SK-N-SH treated with all-trans-retinoic acid at 6 μM for 48 hours (cell line): ENCODE measurements around the gene FGF5.

Source experiments
- ATAC-seq: fragments of 200-7000 bp; cut with Tn5 transposase; 3 replicates; pipeline ENCODE4 v1.9.1; 2020; ENCODE audit warnings: mild to moderate bottlenecking, moderate library complexity
- ARNTL ChIP-seq: fragments of 450-650 bp; formaldehyde crosslinking; IDR thresholded peaks from 2 replicates; pipeline ENCODE4 v1.5.0; 2020; ENCODE audit warnings: low read depth, mild to moderate bottlenecking, moderate library complexity, borderline replicate concordance
- BACH2 ChIP-seq: fragments of 250-450 bp; sonication (Bioruptor Pico); IDR thresholded peaks from 2 replicates; pipeline ENCODE4 v1.9.0; 2021; ENCODE audit warnings: mild to moderate bottlenecking, borderline replicate concordance
- CSDC2 ChIP-seq: fragments of 250-450 bp; sonication (Bioruptor Pico); IDR thresholded peaks from 2 replicates; pipeline ENCODE4 v1.5.0; 2020; ENCODE audit warnings: mild to moderate bottlenecking, moderate library complexity
- CSRNP3 ChIP-seq: fragments of 250-450 bp; sonication (Bioruptor Pico); IDR thresholded peaks from 2 replicates; pipeline ENCODE4 v1.5.1; 2021; ENCODE audit warnings: mild to moderate bottlenecking, moderate library complexity
- ESRRG ChIP-seq: fragments of 250-450 bp; sonication (Bioruptor Pico); IDR thresholded peaks from 2 replicates; pipeline ENCODE4 v1.6.1; 2021; ENCODE audit warnings: mild to moderate bottlenecking
- GLIS3 ChIP-seq: fragments of 250-450 bp; sonication (Bioruptor Pico); IDR thresholded peaks from 2 replicates; pipeline ENCODE4 v1.5.0; 2020; ENCODE audit warnings: mild to moderate bottlenecking, moderate library complexity
- ISL1 ChIP-seq: fragments of 250-450 bp; sonication (Bioruptor Pico); IDR thresholded peaks from 2 replicates; pipeline ENCODE4 v2.1.2; 2022; ENCODE audit warnings: mild to moderate bottlenecking, moderate library complexity
- OSR1 ChIP-seq: fragments of 250-450 bp; sonication (Bioruptor Pico); IDR thresholded peaks from 2 replicates; pipeline ENCODE4 v1.8.0; 2022; ENCODE audit warnings: moderate library complexity, mild to moderate bottlenecking, inconsistent platforms
- RARB ChIP-seq: fragments of 250-450 bp; sonication (Bioruptor Pico); IDR thresholded peaks from 2 replicates; pipeline ENCODE4 v1.8.0; 2021; ENCODE audit warnings: mild to moderate bottlenecking, moderate library complexity
- SNAI2 ChIP-seq: fragments of 250-450 bp; sonication (Bioruptor Pico); IDR thresholded peaks from 2 replicates; pipeline ENCODE4 v1.5.0; 2020; ENCODE audit warnings: mild to moderate bottlenecking, moderate library complexity
- TCF4 ChIP-seq: fragments of 250-450 bp; sonication (Bioruptor Pico); IDR thresholded peaks from 2 replicates; pipeline ENCODE4 v1.8.0; 2021; ENCODE audit warnings: mild to moderate bottlenecking, moderate library complexity, borderline replicate concordance
- TOX ChIP-seq: fragments of 250-450 bp; sonication (Bioruptor Pico); IDR thresholded peaks from 2 replicates; pipeline ENCODE4 v1.8.0; 2021; ENCODE audit warnings: mild to moderate bottlenecking, moderate library complexity, borderline replicate concordance
- TSHZ2 ChIP-seq: fragments of 250-450 bp; sonication (Bioruptor Pico); IDR thresholded peaks from 2 replicates; pipeline ENCODE4 v1.5.0; 2020; ENCODE audit warnings: mild to moderate bottlenecking, moderate library complexity
- ZC3H10 ChIP-seq: fragments of 250-450 bp; sonication (Bioruptor Pico); IDR thresholded peaks from 2 replicates; pipeline ENCODE4 v1.5.1; 2021; ENCODE audit warnings: mild to moderate bottlenecking, moderate library complexity
- ZFP3 ChIP-seq: fragments of 250-450 bp; sonication (Bioruptor Pico); IDR thresholded peaks from 2 replicates; pipeline ENCODE4 v1.5.0; 2020; ENCODE audit warnings: mild to moderate bottlenecking, moderate library complexity
- ZFP30 ChIP-seq: fragments of 450-650 bp; formaldehyde crosslinking; IDR thresholded peaks from 2 replicates; pipeline ENCODE4 v1.5.0; 2022; ENCODE audit warnings: mild to moderate bottlenecking, moderate library complexity
- ZNF565 ChIP-seq: fragments of 450-650 bp; formaldehyde crosslinking; conservative IDR thresholded peaks from 2 replicates; pipeline ENCODE4 v1.5.0; 2020; ENCODE audit warnings: low read depth, mild to moderate bottlenecking, moderate library complexity
- ZNF70 ChIP-seq: fragments of 450-650 bp; formaldehyde crosslinking; IDR thresholded peaks from 2 replicates; pipeline ENCODE4 v1.5.0; 2020; ENCODE audit warnings: mild to moderate bottlenecking, moderate library complexity
- TF ChIP-seq, protein P1 (sequence below): fragments of 250-450 bp; sonication (Bioruptor Pico); IDR thresholded peaks from 2 replicates; pipeline ENCODE4 v1.8.0; 2021; ENCODE audit warnings: low read depth, mild to moderate bottlenecking, moderate library complexity, borderline replicate concordance
- TF ChIP-seq, protein P2 (sequence below): fragments of 250-450 bp; sonication (Bioruptor Pico); IDR thresholded peaks from 2 replicates; pipeline ENCODE4 v1.5.1; 2020; ENCODE audit warnings: low read depth, mild to moderate bottlenecking, moderate library complexity
- TF ChIP-seq, protein P3 (sequence below): fragments of 250-450 bp; sonication (Bioruptor Pico); IDR thresholded peaks from 2 replicates; pipeline ENCODE4 v1.8.0; 2020; ENCODE audit warnings: mild to moderate bottlenecking, moderate library complexity, borderline replicate concordance

Gene FGF5

GRCh38 chr4:80322716-80323115 lies 56.3 kb downstream of the FGF5 start (continued):
- TF ChIP-seq ISL1 (CRISPR knock-in tag), result no peak
- no peak for TF ChIP-seq ZFP3 (CRISPR knock-in tag)
- no peak for TF ChIP-seq ZC3H10 (CRISPR knock-in tag)
- TF ChIP-seq RARB, result no peak

- ATAC-seq, result no peak
- no peak for TF ChIP-seq TCF4 (CRISPR knock-in tag)
Observed at GRCh38 chr4:80324171-80324570, 57.7 kb downstream of the FGF5 start.

DNA sequence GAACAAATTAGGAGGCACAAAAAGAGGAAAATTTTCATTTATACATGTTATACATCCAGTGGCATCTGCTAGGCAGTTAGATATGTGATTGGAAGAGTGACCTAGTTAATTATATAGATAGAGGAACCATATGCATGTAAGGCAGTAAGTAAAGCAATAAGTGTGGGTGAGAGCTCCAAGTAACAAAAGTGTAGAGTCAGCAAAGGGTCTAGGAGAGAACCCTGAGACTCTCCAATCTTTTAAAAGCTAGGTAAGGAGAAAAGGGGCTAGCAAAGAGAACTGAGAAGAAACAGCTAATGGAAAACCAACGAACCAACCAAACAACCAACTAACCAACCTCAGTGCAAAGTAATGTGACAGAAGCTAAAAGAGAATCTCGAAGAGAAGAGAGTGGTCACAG lies 65.2 kb downstream of the FGF5 start:
- ATAC-seq, result no peak

GRCh38 chr4:80333121-80333520 lies 66.7 kb downstream of the FGF5 start:
- no peak for ATAC-seq
- TF ChIP-seq BACH2 (CRISPR knock-in tag), result no peak
- TF ChIP-seq, protein P1, sequence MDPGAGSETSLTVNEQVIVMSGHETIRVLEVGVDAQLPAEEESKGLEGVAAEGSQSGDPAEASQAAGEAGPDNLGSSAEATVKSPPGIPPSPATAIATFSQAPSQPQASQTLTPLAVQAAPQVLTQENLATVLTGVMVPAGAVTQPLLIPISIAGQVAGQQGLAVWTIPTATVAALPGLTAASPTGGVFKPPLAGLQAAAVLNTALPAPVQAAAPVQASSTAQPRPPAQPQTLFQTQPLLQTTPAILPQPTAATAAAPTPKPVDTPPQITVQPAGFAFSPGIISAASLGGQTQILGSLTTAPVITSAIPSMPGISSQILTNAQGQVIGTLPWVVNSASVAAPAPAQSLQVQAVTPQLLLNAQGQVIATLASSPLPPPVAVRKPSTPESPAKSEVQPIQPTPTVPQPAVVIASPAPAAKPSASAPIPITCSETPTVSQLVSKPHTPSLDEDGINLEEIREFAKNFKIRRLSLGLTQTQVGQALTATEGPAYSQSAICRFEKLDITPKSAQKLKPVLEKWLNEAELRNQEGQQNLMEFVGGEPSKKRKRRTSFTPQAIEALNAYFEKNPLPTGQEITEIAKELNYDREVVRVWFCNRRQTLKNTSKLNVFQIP, result no peak

More for the DNA sequence above, 65.2 kb downstream of the FGF5 start:
- TF ChIP-seq OSR1 (CRISPR knock-in tag), result no peak
- no peak for TF ChIP-seq ZNF70 (CRISPR knock-in tag)
- TF ChIP-seq ZNF565 (CRISPR knock-in tag), result no peak
- no peak for TF ChIP-seq CSDC2

DNA sequence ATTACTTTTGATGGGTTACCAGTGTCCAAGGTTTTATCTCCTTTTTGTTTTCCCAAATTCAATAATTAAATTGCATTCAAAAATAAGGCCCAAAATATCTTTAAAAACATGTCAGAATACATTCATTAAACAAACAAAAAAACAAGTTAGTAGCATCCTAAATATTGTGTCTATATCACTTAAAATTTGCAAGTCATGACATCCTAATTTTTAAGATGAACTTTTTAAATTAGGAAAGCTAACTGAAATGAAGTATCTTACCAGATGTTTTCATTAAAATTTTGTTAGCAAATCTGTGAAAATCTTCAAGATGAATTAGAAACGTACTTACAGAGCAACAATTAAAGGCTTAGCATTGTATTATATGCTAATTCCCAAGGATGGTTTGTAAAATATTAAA lies 68.1 kb downstream of the FGF5 start:
- no peak for ATAC-seq

GRCh38 chr4:80335226-80335553 lies 68.7 kb downstream of the FGF5 start:
- TF ChIP-seq, protein P2, sequence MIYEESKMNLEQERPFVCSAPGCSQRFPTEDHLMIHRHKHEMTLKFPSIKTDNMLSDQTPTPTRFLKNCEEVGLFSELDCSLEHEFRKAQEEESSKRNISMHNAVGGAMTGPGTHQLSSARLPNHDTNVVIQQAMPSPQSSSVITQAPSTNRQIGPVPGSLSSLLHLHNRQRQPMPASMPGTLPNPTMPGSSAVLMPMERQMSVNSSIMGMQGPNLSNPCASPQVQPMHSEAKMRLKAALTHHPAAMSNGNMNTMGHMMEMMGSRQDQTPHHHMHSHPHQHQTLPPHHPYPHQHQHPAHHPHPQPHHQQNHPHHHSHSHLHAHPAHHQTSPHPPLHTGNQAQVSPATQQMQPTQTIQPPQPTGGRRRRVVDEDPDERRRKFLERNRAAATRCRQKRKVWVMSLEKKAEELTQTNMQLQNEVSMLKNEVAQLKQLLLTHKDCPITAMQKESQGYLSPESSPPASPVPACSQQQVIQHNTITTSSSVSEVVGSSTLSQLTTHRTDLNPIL (CRISPR knock-in tag), result no peak
- no peak for TF ChIP-seq ZFP30 (CRISPR knock-in tag)
- TF ChIP-seq TSHZ2 (CRISPR knock-in tag), result no peak
- no peak for TF ChIP-seq ZFP3 (CRISPR knock-in tag)
- no peak for TF ChIP-seq TOX (CRISPR knock-in tag)
- no peak for TF ChIP-seq OSR1 (CRISPR knock-in tag)
- TF ChIP-seq ESRRG (CRISPR knock-in tag), result no peak
- TF ChIP-seq ZC3H10 (CRISPR knock-in tag), result no peak
- TF ChIP-seq RARB, result no peak
- TF ChIP-seq ZNF70 (CRISPR knock-in tag), result no peak
- TF ChIP-seq GLIS3 (CRISPR knock-in tag), result no peak
- TF ChIP-seq SNAI2, result no peak
- TF ChIP-seq, protein P3, sequence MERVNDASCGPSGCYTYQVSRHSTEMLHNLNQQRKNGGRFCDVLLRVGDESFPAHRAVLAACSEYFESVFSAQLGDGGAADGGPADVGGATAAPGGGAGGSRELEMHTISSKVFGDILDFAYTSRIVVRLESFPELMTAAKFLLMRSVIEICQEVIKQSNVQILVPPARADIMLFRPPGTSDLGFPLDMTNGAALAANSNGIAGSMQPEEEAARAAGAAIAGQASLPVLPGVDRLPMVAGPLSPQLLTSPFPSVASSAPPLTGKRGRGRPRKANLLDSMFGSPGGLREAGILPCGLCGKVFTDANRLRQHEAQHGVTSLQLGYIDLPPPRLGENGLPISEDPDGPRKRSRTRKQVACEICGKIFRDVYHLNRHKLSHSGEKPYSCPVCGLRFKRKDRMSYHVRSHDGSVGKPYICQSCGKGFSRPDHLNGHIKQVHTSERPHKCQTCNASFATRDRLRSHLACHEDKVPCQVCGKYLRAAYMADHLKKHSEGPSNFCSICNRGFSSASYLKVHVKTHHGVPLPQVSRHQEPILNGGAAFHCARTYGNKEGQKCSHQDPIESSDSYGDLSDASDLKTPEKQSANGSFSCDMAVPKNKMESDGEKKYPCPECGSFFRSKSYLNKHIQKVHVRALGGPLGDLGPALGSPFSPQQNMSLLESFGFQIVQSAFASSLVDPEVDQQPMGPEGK (CRISPR knock-in tag), result no peak
- TF ChIP-seq, protein P1, result no peak
- TF ChIP-seq ZNF565 (CRISPR knock-in tag), result no peak
- ATAC-seq, result no peak

More for the DNA sequence above, 68.1 kb downstream of the FGF5 start:
- TF ChIP-seq ISL1 (CRISPR knock-in tag) (no peak), SNAI2 (no peak), ZFP3 (CRISPR knock-in tag) (no peak), ARNTL (CRISPR knock-in tag) (no peak), CSRNP3 (CRISPR knock-in tag) (no peak)
- TF ChIP-seq, all 23 proteins: peak for 0
